Stimulated activated CD4-positive, alpha-beta T cell treated with anti-CD3 and anti-CD28 coated beads, Interleukin-15, amount 100 ng/mL, for 24 hours (primary cell): ENCODE results near the gene ADRM1.

ENCODE experiments used
- DNase-seq: peaks from one replicate; pipeline ENCODE4 v3.0.0-alpha.2; 2020

ADRM1 gene

GRCh38 chr20:62357187-62357667, 54.4 kb downstream of the ADRM1 start:
- DNase-seq = no peak

GRCh38 chr20:62357681-62358080, 54.9 kb downstream of the ADRM1 start:
- no peak for DNase-seq
